Liver (tissue), 9 donors: Measurements from ENCODE around the gene SLC14A1. TPM values are rescaled to one million over a fixed set of nuclear protein-coding genes. Genes with fewer than 3 reads are reported as not detected.

Source experiments
- DNase-seq: peaks from one replicate; pipeline ENCODE4 v3.0.0-alpha.2; 2017; ENCODE audit warnings: low spot score
- H3K27ac ChIP-seq, 2 donors: one replicate each; pipeline ENCODE4 v1.7.0; 2013; ENCODE audit warnings: inconsistent platforms in 2 of 2, low read length in 2 of 2, control low read depth in 1 of 2, low read depth in 1 of 2, mild to moderate bottlenecking in 1 of 2
- H3K27me3 ChIP-seq, 4 donors: one replicate each; pipeline versions ENCODE4 v1.6.1 to v1.7.0; 2013; ENCODE audit warnings: low read length in 3 of 4, inconsistent platforms in 1 of 4, mild to moderate bottlenecking in 1 of 4, moderate library complexity in 1 of 4; ENCODE audit not compliant: control insufficient read depth in 4 of 4, insufficient read depth in 4 of 4
- H3K36me3 ChIP-seq, 4 donors: one replicate each; pipeline versions ENCODE4 v1.6.1 to v1.7.0; 2013; ENCODE audit warnings: low read length in 3 of 4, mild to moderate bottlenecking in 3 of 4, low read depth in 1 of 4, moderate library complexity in 1 of 4; ENCODE audit not compliant: control insufficient read depth in 4 of 4, insufficient read depth in 3 of 4
- H3K4me1 ChIP-seq, 4 donors: one replicate each; pipeline versions ENCODE4 v1.6.1 to v1.7.0; 2013; ENCODE audit warnings: low read length in 3 of 4, mild to moderate bottlenecking in 3 of 4, moderate library complexity in 1 of 4; ENCODE audit not compliant: control insufficient read depth in 4 of 4, insufficient read depth in 4 of 4
- H3K4me3 ChIP-seq, 3 donors: one replicate each; pipeline versions ENCODE4 v1.6.1 to v1.7.0; 2013; ENCODE audit warnings: low read length in 3 of 3, control low read depth in 1 of 3, low read depth in 1 of 3, mild to moderate bottlenecking in 1 of 3
- H3K9ac ChIP-seq, 2 donors: one replicate each; pipeline ENCODE4 v1.7.0; 2013; ENCODE audit warnings: low read length in 2 of 2, mild to moderate bottlenecking in 2 of 2, moderate library complexity in 2 of 2, control low read depth in 1 of 2, low read depth in 1 of 2
- H3K9me3 ChIP-seq, 4 donors: one replicate each; pipeline versions ENCODE4 v1.6.1 to v1.7.0; 2013; ENCODE audit warnings: low read length in 3 of 4; ENCODE audit not compliant: control insufficient read depth in 4 of 4
- EGR1 ChIP-seq, 2 donors: IDR thresholded peaks; 2 replicates each; pipeline ENCODE4 v1.6.1; 2016 to 2018; ENCODE audit warnings: antibody characterized with exemption in 2 of 2, low read depth in 2 of 2
- FOXA1 ChIP-seq: IDR thresholded peaks from 2 replicates; pipeline ENCODE4 v1.6.1; 2016; ENCODE audit warnings: antibody characterized with exemption
- FOXA2 ChIP-seq: IDR thresholded peaks from 2 replicates; pipeline ENCODE4 v1.6.1; 2016; ENCODE audit warnings: antibody characterized with exemption
- GABPA ChIP-seq, 2 donors: IDR thresholded peaks in 1 of 2; conservative IDR thresholded peaks in 1 of 2; 2 replicates each; pipeline ENCODE4 v1.6.1; 2016; ENCODE audit warnings: antibody characterized with exemption in 2 of 2, mild to moderate bottlenecking in 1 of 2, moderate library complexity in 1 of 2
- HNF4A ChIP-seq, 2 donors: conservative IDR thresholded peaks; 2 replicates each; pipeline ENCODE4 v1.6.1; 2016; ENCODE audit warnings: antibody characterized with exemption in 2 of 2, mild to moderate bottlenecking in 2 of 2
- JUND ChIP-seq, 2 donors: IDR thresholded peaks; 2 replicates each; pipeline ENCODE4 v1.6.1; 2016; ENCODE audit warnings: antibody characterized with exemption in 2 of 2
- NR2F2 ChIP-seq: IDR thresholded peaks from 2 replicates; pipeline ENCODE4 v1.6.1; 2016; ENCODE audit warnings: antibody characterized with exemption
- RAD21 ChIP-seq, 2 donors: IDR thresholded peaks; 2 replicates each; pipeline ENCODE4 v1.6.1; 2016; ENCODE audit warnings: antibody characterized with exemption in 2 of 2, mild to moderate bottlenecking in 2 of 2
- RXRA ChIP-seq, 2 donors: IDR thresholded peaks; 2 replicates each; pipeline ENCODE4 v1.6.1; 2017 to 2018; ENCODE audit warnings: antibody characterized with exemption in 2 of 2, mild to moderate bottlenecking in 1 of 2
- SP1 ChIP-seq: IDR thresholded peaks from 2 replicates; pipeline ENCODE4 v1.6.1; 2018; ENCODE audit warnings: antibody characterized with exemption, mild to moderate bottlenecking
- TAF1 ChIP-seq: conservative IDR thresholded peaks from 2 replicates; pipeline ENCODE4 v1.6.1; 2016; ENCODE audit warnings: antibody characterized with exemption, mild to moderate bottlenecking
- YY1 ChIP-seq: IDR thresholded peaks from 2 replicates; pipeline ENCODE4 v1.6.1; 2016; ENCODE audit warnings: antibody characterized with exemption, mild to moderate bottlenecking
- WGBS: extraction: QIAGEN DNeasy Blood & Tissue Kit; methylation state at CpG from one replicate; pipeline ENCODE4 v1.1.7; 2013; 5-methylcytosine and 5-hydroxymethylcytosine counted together
- polyA plus RNA-seq, 2 donors: library from polyadenylated mRNA; stranded (reverse) in 1 of 2; unstranded in 1 of 2; fragments of 200-250 nt in 1 of 2; fragments of >200 nt in 1 of 2; fragmentation: Nextera tagmentation in 1 of 2; extraction: Ambion mirVana in 1 of 2; gene quantifications; one replicate each; pipeline versions ENCODE4 v1.2.1 to v1.2.3, GENCODE V29; 2013 to 2015
- total RNA-seq, 2 donors: library from RNA; depleted of rRNA; stranded (reverse); fragments of >200 nt; gene quantifications; one replicate each; pipeline ENCODE4 v1.2.3, GENCODE V29; 2014
- TF ChIP-seq, protein P1 (sequence below): IDR thresholded peaks from 2 replicates; pipeline ENCODE4 v1.6.1; 2016; ENCODE audit warnings: antibody characterized with exemption
- TF ChIP-seq, protein P2 (sequence below): IDR thresholded peaks from 2 replicates; pipeline ENCODE4 v1.6.1; 2016; ENCODE audit warnings: antibody characterized with exemption
- TF ChIP-seq, protein P3 (sequence below): fragments of 150-350 bp; IDR thresholded peaks from 2 replicates; pipeline ENCODE4 v1.5.1; 2017; ENCODE audit warnings: improper control_type of control experiment, low read depth, low read length; ENCODE audit not compliant: missing input control
- TF ChIP-seq, protein P4 (sequence below): IDR thresholded peaks from 2 replicates; pipeline ENCODE4 v1.6.1; 2016; ENCODE audit warnings: antibody characterized with exemption
- TF ChIP-seq, protein P5 (sequence below): IDR thresholded peaks from 2 replicates; pipeline ENCODE4 v1.6.1; 2016; ENCODE audit warnings: antibody characterized with exemption, mild to moderate bottlenecking
- donor health status: healthy.
- donor health status: healthy.
- donor health status: healthy.
- donor health status: healthy.
- donor health status: healthy.

Gene SLC14A1
- total and polyA plus RNA-seq, 4 donors = 0.56 to 96.7 (median 0.80) TPM

DNA sequence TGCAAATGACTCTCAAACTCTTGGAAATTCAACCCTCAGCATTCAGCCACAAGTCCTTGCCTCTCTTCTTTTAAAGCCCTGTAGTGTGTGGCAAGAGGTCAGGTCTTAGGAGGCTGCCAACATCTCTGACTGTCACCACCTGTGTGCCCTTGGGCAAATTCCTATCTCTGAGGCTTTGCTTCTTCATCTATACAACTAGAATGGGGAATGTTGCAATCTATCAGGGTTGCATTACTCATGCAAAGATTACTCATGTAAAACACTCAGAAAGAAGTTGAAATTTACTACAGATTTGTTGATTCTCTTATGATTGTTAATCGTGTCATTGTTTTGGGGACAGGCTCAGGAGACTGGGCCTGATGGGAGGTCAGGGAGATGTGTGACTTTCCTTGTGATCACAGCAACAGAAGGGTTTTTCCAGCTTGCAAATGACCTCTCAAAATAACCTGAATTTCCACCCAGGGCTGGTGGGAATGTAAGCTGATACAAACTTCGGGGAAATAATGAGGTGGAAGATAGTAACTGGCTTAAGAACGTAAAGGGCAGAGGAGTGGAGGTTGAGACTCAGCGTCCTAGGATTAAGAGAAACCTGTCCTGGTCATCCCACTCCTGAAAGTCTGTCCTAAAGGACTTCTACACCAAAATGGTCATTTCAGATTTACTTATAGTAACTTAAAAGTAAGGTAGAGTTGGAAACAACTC, 69.4 kb downstream of the SLC14A1 start:
- H3K9me3 ChIP-seq = no peaks in the 10 kb centered on the region
- no peaks in the 10 kb centered on the region for H3K36me3 ChIP-seq
- no peak for DNase-seq
- WGBS = 87% methylated on average over 4 of the region's 4 CpGs
- H3K27ac ChIP-seq = no peak overlapping the region
- H3K4me1 ChIP-seq = no peaks in the 10 kb centered on the region
- no peak overlapping the region for H3K4me3 ChIP-seq
- H3K27me3 ChIP-seq = no peaks in the 10 kb centered on the region
- no peak for TF ChIP-seq FOXA1
- peak in 1 of 2 donors; percentile 12 for TF ChIP-seq HNF4A (conservative IDR thresholded peaks at IDR 0.05)
- H3K9ac ChIP-seq = no peak overlapping the region

DNA sequence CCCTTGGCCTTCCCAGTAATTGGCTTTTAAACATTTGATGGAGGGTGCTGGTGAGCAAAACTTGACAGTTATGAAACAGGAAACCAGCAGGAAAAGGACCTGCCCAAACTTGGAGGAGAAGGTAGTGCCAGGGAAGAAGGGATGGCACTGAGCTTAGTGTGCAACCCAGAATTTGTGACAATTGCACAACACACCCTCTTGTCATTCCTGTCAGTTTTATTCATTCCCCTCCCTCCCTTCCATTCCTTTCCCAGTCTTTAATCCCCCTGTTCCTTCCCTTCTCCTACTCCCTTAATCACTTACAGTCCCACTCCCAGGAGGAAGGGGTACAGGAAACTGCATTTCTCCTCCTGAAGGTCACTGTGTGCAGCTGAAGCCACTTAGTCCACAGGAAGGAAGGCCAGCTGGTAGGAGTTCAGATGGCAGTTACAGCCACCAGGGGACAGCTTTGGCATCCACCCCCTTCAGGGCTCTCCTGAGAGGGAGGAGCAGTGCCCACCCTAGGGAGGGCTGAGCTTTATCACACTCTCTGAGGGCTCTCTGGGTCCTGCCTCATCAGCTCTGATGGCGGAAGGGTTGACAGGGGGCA, 77.5 kb downstream of the SLC14A1 start:
- WGBS = 100% methylated on average over 1 of the region's 1 CpG
- Histone ChIP-seq H3K27me3 (no peaks in the 10 kb centered on the region), H3K4me1 (peaks cover 0 to 3% (median 0%) of the 10 kb centered on the region in 4 donors), H3K27ac (no peak overlapping the region), H3K36me3 (no peaks in the 10 kb centered on the region), H3K9ac (no peak overlapping the region), H3K4me3 (no peak overlapping the region), H3K9me3 (peaks cover 0 to 1% (median under 1%) of the 10 kb centered on the region in 4 donors)
- no peak for DNase-seq
- TF ChIP-seq, protein P1, sequence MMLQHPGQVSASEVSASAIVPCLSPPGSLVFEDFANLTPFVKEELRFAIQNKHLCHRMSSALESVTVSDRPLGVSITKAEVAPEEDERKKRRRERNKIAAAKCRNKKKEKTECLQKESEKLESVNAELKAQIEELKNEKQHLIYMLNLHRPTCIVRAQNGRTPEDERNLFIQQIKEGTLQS = no peak
- TF ChIP-seq JUND (IDR thresholded peaks at IDR 0.05) (no peak), HNF4A (conservative IDR thresholded peaks at IDR 0.05) (no peak), GABPA (IDR thresholded peaks at IDR 0.05 in 1 of 2, conservative IDR thresholded peaks at IDR 0.05 in 1 of 2) (no peak), YY1 (no peak), SP1 (no peak), RAD21 (IDR thresholded peaks at IDR 0.05) (no peak), FOXA1 (no peak), TAF1 (no peak), RXRA (IDR thresholded peaks at IDR 0.05) (no peak), EGR1 (IDR thresholded peaks at IDR 0.05; ENCODE audit: low read depth in 2 of 2) (no peak), NR2F2 (no peak), FOXA2 (no peak)
- TF ChIP-seq, protein P2, sequence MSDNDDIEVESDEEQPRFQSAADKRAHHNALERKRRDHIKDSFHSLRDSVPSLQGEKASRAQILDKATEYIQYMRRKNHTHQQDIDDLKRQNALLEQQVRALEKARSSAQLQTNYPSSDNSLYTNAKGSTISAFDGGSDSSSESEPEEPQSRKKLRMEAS = no peak
- TF ChIP-seq, protein P3, sequence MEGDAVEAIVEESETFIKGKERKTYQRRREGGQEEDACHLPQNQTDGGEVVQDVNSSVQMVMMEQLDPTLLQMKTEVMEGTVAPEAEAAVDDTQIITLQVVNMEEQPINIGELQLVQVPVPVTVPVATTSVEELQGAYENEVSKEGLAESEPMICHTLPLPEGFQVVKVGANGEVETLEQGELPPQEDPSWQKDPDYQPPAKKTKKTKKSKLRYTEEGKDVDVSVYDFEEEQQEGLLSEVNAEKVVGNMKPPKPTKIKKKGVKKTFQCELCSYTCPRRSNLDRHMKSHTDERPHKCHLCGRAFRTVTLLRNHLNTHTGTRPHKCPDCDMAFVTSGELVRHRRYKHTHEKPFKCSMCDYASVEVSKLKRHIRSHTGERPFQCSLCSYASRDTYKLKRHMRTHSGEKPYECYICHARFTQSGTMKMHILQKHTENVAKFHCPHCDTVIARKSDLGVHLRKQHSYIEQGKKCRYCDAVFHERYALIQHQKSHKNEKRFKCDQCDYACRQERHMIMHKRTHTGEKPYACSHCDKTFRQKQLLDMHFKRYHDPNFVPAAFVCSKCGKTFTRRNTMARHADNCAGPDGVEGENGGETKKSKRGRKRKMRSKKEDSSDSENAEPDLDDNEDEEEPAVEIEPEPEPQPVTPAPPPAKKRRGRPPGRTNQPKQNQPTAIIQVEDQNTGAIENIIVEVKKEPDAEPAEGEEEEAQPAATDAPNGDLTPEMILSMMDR = no peak
- TF ChIP-seq, protein P4, sequence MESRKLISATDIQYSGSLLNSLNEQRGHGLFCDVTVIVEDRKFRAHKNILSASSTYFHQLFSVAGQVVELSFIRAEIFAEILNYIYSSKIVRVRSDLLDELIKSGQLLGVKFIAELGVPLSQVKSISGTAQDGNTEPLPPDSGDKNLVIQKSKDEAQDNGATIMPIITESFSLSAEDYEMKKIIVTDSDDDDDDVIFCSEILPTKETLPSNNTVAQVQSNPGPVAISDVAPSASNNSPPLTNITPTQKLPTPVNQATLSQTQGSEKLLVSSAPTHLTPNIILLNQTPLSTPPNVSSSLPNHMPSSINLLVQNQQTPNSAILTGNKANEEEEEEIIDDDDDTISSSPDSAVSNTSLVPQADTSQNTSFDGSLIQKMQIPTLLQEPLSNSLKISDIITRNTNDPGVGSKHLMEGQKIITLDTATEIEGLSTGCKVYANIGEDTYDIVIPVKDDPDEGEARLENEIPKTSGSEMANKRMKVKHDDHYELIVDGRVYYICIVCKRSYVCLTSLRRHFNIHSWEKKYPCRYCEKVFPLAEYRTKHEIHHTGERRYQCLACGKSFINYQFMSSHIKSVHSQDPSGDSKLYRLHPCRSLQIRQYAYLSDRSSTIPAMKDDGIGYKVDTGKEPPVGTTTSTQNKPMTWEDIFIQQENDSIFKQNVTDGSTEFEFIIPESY = no peak
- TF ChIP-seq, protein P5, sequence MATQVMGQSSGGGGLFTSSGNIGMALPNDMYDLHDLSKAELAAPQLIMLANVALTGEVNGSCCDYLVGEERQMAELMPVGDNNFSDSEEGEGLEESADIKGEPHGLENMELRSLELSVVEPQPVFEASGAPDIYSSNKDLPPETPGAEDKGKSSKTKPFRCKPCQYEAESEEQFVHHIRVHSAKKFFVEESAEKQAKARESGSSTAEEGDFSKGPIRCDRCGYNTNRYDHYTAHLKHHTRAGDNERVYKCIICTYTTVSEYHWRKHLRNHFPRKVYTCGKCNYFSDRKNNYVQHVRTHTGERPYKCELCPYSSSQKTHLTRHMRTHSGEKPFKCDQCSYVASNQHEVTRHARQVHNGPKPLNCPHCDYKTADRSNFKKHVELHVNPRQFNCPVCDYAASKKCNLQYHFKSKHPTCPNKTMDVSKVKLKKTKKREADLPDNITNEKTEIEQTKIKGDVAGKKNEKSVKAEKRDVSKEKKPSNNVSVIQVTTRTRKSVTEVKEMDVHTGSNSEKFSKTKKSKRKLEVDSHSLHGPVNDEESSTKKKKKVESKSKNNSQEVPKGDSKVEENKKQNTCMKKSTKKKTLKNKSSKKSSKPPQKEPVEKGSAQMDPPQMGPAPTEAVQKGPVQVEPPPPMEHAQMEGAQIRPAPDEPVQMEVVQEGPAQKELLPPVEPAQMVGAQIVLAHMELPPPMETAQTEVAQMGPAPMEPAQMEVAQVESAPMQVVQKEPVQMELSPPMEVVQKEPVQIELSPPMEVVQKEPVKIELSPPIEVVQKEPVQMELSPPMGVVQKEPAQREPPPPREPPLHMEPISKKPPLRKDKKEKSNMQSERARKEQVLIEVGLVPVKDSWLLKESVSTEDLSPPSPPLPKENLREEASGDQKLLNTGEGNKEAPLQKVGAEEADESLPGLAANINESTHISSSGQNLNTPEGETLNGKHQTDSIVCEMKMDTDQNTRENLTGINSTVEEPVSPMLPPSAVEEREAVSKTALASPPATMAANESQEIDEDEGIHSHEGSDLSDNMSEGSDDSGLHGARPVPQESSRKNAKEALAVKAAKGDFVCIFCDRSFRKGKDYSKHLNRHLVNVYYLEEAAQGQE = no peak
